Gastroesophageal sphincter (tissue), 4 donors: Measurements from ENCODE around the gene RPS21. TPM values are rescaled to one million over a fixed set of nuclear protein-coding genes. Genes with fewer than 3 reads are reported as not detected.

Source experiments
- ATAC-seq: fragments of 150-250 bp; one replicate; pipeline ENCODE4 v1.9.1; 2016; ENCODE audit warnings: mild to moderate bottlenecking, moderate library complexity
- H3K27ac ChIP-seq, 4 donors: fragments of 200-600 bp; sonication (generic) in 3 of 4; 1 replicate in 3 of 4; 2 replicates in 1 of 4; pipeline ENCODE4 v1.5.1; 2016 to 2019
- H3K27me3 ChIP-seq: fragments of 200-600 bp; sonication (generic); one replicate; pipeline ENCODE4 v1.5.1; 2019
- H3K36me3 ChIP-seq, 2 donors: fragments of 200-600 bp; sonication (generic); one replicate each; pipeline ENCODE4 v1.5.1; 2019; ENCODE audit warnings: control low read depth in 1 of 2
- H3K4me1 ChIP-seq, 3 donors: fragments of 200-600 bp; sonication (generic); 1 replicate in 2 of 3; 2 replicates in 1 of 3; pipeline ENCODE4 v1.5.1; 2016 to 2019; ENCODE audit warnings: control low read depth in 2 of 3
- H3K4me3 ChIP-seq, 2 donors: fragments of 200-600 bp; sonication (generic); one replicate each; pipeline ENCODE4 v1.5.1; 2019; ENCODE audit warnings: mild to moderate bottlenecking in 1 of 2, moderate library complexity in 1 of 2
- H3K9me3 ChIP-seq, 3 donors: fragments of 200-600 bp; sonication (generic); one replicate each; pipeline ENCODE4 v1.5.1; 2017 to 2019; ENCODE audit warnings: control low read depth in 2 of 3
- EP300 ChIP-seq: sonication (generic); formaldehyde crosslinking; IDR thresholded peaks from one replicate; pipeline ENCODE4 v1.6.1; 2017; ENCODE audit warnings: antibody characterized with exemption, mild to moderate bottlenecking
- POLR2A ChIP-seq, 2 donors: fragments of 450-650 bp; IDR thresholded peaks; one replicate each; pipeline ENCODE4 v1.6.1; 2017; ENCODE audit warnings: antibody characterized with exemption in 2 of 2, mild to moderate bottlenecking in 2 of 2, moderate library complexity in 1 of 2
- POLR2AphosphoS5 ChIP-seq: sonication (generic); formaldehyde crosslinking; IDR thresholded peaks from one replicate; pipeline ENCODE4 v1.6.1; 2017; ENCODE audit warnings: antibody characterized with exemption
- WGBS, 2 donors: methylation state at CpG; one replicate each; pipeline ENCODE4 v1.1.5; 2018; ENCODE audit warnings: low coverage in 1 of 2; 5-methylcytosine and 5-hydroxymethylcytosine counted together
- total RNA-seq, 4 donors: library from RNA; depleted of rRNA; stranded (reverse); fragments of >200 nt; gene quantifications; one replicate each; pipeline ENCODE4 v1.1.0, GENCODE V29; 2016
- TF ChIP-seq, protein P1 (sequence below), 4 experiments: fragments of 200-600 bp in 2 of 4; fragments of 450-650 bp in 2 of 4; sonication (generic) in 1 of 4; IDR thresholded peaks; one replicate each; pipeline ENCODE4 v1.5.1; 2017 to 2019; ENCODE audit warnings: antibody characterized with exemption in 4 of 4, mild to moderate bottlenecking in 2 of 4, moderate library complexity in 2 of 4

The RPS21 gene
- total RNA-seq, 4 donors from 2014 or later, result 383 to 2,881 (median 2,372) TPM

DNA sequence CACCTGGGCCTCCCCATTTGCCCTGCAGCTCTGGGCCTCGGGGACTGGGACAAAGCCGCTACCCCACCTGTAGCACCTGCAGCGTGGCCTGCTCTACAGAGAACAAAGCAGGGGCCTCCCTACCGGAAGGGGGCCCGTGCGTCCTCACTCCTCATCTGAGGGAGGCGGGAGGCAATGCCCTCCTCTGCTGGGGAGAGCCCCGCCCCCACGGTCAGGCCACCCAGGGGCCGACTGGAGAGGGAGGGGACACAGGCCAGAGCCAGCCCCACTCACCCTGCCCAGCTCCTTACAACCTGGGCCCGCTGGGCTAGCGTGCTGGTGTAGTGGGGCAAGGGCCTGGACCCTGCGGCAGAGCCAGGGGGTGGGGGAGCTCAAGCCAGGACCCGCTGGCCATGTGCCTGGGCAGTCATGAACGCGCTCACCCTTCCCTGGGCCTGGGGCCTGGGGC, 27.8 kb upstream of the RPS21 start:
- no peak for ATAC-seq
- Histone ChIP-seq H3K9me3 (no peaks in the 10 kb centered on the region), H3K4me3 (peak overlapping the region in 1 of 2 donors; percentile 33)

GRCh38 chr20:62359491-62360121, 27.3 kb upstream of the RPS21 start:
- no CpG with 5 or more reads among the region's 25 CpGs for WGBS, 2 donors
- ATAC-seq, result peak; percentile 46
- H3K9me3 ChIP-seq, result no peaks in the 10 kb centered on the region
- peak overlapping the region in 1 of 2 donors; percentile 33 for H3K4me3 ChIP-seq
- no peaks in the 10 kb centered on the region for H3K27me3 ChIP-seq
- peak overlapping the region; percentile 64 to 94 (median 90) for H3K27ac ChIP-seq
- H3K36me3 ChIP-seq, result peaks cover 0 to 4% of the 10 kb centered on the region in 2 donors
- TF ChIP-seq POLR2A (IDR thresholded peaks at IDR 0.05) (no peak), EP300 (no peak), POLR2AphosphoS5 (peak; percentile 51)
- TF ChIP-seq, protein P1, sequence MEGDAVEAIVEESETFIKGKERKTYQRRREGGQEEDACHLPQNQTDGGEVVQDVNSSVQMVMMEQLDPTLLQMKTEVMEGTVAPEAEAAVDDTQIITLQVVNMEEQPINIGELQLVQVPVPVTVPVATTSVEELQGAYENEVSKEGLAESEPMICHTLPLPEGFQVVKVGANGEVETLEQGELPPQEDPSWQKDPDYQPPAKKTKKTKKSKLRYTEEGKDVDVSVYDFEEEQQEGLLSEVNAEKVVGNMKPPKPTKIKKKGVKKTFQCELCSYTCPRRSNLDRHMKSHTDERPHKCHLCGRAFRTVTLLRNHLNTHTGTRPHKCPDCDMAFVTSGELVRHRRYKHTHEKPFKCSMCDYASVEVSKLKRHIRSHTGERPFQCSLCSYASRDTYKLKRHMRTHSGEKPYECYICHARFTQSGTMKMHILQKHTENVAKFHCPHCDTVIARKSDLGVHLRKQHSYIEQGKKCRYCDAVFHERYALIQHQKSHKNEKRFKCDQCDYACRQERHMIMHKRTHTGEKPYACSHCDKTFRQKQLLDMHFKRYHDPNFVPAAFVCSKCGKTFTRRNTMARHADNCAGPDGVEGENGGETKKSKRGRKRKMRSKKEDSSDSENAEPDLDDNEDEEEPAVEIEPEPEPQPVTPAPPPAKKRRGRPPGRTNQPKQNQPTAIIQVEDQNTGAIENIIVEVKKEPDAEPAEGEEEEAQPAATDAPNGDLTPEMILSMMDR (IDR thresholded peaks at IDR 0.05), result no peak
- peaks cover 7 to 98% (median 90%) of the 10 kb centered on the region in 3 donors for H3K4me1 ChIP-seq

More for the DNA sequence above, 27.8 kb upstream of the RPS21 start:
- Histone ChIP-seq H3K27ac (peak overlapping the region; percentile 64 to 94 (median 90)), H3K36me3 (peaks cover 0 to 4% of the 10 kb centered on the region in 2 donors), H3K4me1 (peaks cover 7 to 98% (median 93%) of the 10 kb centered on the region in 3 donors), H3K27me3 (no peaks in the 10 kb centered on the region)
- WGBS, 2 donors, result 0% methylated on average over 1 of the region's 16 CpGs; no CpG with 5 or more reads in 1 of the 2 donors
- TF ChIP-seq POLR2A (IDR thresholded peaks at IDR 0.05) (no peak), POLR2AphosphoS5 (no peak), EP300 (no peak)
- TF ChIP-seq, protein P1 (IDR thresholded peaks at IDR 0.05), result no peak

DNA sequence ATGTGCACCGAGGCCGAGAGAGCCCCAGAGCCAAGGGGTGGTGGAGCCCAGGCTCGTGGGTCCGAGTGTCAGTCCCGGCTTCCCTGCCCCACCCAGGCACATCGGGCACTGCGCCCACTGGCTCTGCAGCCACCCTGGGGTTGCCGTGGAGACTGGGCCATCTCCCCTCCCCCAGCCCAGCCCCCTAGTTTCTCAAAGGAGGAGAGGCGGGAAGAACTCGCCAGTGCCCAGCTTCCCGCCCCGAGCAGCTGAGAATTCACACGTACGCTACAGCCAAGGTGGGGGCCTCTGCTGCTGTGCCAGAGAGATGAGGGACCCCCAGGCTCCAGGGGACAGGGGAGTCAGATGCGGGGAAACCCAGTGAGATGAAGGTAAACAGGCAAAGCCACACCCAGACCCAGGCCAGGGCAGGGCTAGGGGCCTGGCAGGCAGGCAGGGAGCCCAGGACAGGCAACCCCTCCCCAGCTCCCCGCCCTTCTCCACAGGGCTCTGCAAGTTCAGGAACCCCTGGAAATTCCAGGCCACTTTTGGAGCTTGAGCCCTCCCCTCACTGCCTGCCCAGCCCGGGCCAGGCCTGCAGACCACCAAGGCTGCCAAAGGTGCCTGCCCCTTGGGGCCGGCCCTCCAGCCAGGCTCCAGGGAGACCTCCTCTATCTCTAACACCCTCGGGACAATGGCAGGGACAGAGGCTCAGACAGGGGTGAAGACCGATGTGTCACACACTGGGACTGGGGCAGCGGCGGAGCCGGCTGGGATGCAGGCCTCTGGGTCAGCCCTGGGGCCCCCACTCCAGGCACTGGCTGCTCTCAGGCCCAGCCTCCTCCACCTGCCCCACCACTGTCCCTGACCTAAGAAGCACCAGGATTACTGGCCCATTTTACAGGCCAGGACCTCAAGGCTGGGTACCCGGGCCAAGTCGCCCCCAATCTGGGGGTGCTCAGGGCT, 25.8 kb upstream of the RPS21 start:
- Histone ChIP-seq H3K36me3 (peaks cover 0 to 4% of the 10 kb centered on the region in 2 donors), H3K9me3 (no peaks in the 10 kb centered on the region), H3K4me1 (peaks cover 4 to 98% (median 80%) of the 10 kb centered on the region in 3 donors), H3K27me3 (no peaks in the 10 kb centered on the region), H3K4me3 (no peak overlapping the region), H3K27ac (peak overlapping the region; percentile 8 to 97 (median 92))
- WGBS, 2 donors, result 20 to 26% methylated on average over 1 to 7 of the region's 25 CpGs
- no peak for ATAC-seq
- no peak for TF ChIP-seq POLR2A (IDR thresholded peaks at IDR 0.05)
- TF ChIP-seq EP300, result no peak
- no peak for TF ChIP-seq POLR2AphosphoS5

DNA sequence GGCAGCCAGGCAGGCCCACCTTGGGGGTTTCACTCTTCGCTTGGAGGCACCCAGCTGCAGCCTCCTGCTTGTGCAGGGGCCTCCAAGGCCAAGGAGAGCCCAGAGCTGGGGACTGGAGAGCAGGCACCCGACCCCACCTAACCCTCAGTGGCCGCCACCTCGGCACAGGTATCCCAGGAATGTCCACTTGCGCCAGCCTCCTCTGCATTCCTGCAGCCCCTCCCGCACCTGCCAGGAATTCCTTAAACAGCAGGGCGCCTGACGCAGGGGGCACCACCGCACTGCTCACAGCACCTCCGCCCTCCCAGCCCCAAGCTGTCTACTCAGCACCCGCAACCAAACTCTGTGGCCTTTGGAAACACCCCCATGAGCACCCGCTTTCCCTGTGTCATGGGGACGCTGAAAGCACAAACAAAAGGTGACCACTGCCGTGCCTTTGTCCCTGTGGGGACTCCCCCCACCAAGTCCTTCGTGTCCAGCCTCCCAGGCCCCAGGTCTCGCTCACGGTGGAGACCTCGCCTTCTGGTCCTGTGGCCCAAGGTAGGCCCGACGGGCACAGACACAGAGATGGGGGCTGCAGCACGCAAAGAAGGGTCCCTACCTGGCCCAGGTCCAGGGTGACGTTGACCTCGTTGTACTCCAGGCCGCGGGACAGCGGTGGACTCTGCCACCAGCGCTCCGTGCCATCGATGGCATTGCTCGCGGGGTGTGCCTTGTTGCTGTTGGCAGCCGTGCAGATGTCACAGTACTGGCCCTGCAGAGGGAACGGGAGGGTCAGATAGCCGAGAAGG, 24.9 kb upstream of the RPS21 start:
- ATAC-seq, result no peak
- 79% methylated on average over 8 of the region's 34 CpGs; no CpG with 5 or more reads in 1 of the 2 donors for WGBS, 2 donors
- Histone ChIP-seq H3K9me3 (no peaks in the 10 kb centered on the region), H3K36me3 (peaks cover 0 to 4% of the 10 kb centered on the region in 2 donors), H3K27ac (peak overlapping the region in 3 of 4 donors; percentile 91 to 97 (median 93)), H3K4me3 (no peak overlapping the region), H3K27me3 (no peaks in the 10 kb centered on the region), H3K4me1 (peaks cover 0 to 98% (median 71%) of the 10 kb centered on the region in 3 donors)
- TF ChIP-seq POLR2A (IDR thresholded peaks at IDR 0.05) (no peak), POLR2AphosphoS5 (no peak), EP300 (no peak)
- TF ChIP-seq, protein P1 (IDR thresholded peaks at IDR 0.05), result no peak
